ENCODE results near the gene RENBP.

The RENBP gene

GRCh38 chrX:153931151-153931550, 13.3 kb downstream of the RENBP start:
- no peak for DNase-seq (ENCODE audit: low spot score)
- in situ Hi-C loops (cut with MboI; ENCODE audit: low pct_unique_long_range_greater_than_20kb, low sequenced_read_pairs, unreplicated experiment) = loop anchor here (25.0 kb wide), 1 partner anchor 969 kb away; no protein-coding TSS in a partner anchor
- no peak for TF ChIP-seq CTCF (IDR thresholded peaks at IDR 0.05; ENCODE audit: extremely low read depth, insufficient read depth, missing control alignments)

DNA sequence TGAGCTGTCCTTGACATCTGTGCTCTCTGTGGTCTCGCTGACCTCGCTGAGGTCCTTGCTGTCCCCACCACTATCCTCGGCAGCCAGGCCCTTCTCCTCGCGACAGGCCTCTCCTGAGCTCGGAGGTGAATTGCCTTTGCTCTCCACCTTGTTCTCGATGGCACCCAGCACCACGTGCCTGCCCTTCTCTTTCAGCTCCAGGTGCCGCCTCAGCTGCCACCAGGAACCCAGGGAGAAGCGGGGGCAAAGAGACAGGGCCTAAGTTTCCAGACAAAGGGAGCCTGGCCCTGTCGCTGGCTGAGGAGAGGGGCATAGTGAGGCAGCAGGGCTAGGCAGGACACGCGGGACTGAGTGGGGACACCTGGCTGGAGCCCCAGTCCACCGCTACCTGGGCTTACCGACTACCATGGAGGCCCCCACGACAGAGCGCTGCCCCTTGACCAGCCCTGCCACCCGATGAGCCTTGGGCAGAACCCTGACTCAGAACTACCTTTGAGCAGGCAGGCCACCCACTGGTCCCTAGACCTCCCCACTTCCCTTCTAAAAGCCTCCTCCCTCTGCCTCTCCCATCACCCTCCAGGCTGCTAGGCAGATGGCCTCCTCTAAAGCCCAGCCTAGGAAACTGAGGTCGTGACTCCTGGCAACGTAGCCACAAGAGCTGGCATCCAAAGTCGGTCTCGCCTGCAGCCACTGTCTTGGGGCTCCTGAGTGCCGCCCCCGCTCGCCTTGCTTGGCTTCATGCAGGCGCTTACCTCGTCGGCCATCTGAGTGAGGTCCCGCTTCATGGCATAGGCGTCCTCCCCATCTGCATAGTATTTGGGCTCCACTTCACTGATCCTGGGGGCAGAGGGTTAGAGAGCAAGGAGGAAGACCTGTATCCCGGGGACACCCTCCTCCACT, 14.2 kb downstream of the RENBP start:
- no peak for TF ChIP-seq CTCF (IDR thresholded peaks at IDR 0.05; ENCODE audit: extremely low read depth, insufficient read depth, missing control alignments)
- in situ Hi-C loops (cut with MboI; ENCODE audit: low pct_unique_long_range_greater_than_20kb, low sequenced_read_pairs, unreplicated experiment) = loop anchor here (25.0 kb wide), 1 partner anchor 968 kb away; no protein-coding TSS in a partner anchor
- DNase-seq (ENCODE audit: low spot score) = no peak

GRCh38 chrX:153929576-153929975, 14.9 kb downstream of the RENBP start:
- no peak for TF ChIP-seq CTCF (IDR thresholded peaks at IDR 0.05; ENCODE audit: extremely low read depth, insufficient read depth, missing control alignments)
- in situ Hi-C loops (cut with MboI; ENCODE audit: low pct_unique_long_range_greater_than_20kb, low sequenced_read_pairs, unreplicated experiment) = loop anchor here (25.0 kb wide), 1 partner anchor 967 kb away; no protein-coding TSS in a partner anchor

DNA sequence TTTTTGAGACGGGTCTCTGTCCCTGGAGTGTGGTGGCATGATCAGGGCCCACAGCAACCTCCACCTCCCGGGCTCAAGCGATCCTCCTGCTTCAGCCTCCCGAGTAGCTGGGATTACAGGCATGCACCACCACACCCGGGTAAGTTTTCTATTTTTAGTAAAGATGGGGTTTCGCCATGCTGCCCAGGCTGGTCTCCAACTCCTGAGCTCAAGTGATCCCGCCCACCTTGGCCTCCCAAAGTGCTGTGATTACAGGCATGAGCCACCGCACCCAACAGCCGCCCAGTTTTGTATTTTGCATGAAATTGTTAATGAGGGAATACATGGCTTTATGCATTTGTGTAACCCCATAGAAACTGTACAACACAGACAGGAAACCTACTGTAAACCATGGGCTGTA, 15.6 kb downstream of the RENBP start:
- DNase-seq (ENCODE audit: low spot score) = no peak
- in situ Hi-C loops (cut with MboI; ENCODE audit: low pct_unique_long_range_greater_than_20kb, low sequenced_read_pairs, unreplicated experiment) = loop anchor here (25.0 kb wide), 1 partner anchor 967 kb away; no protein-coding TSS in a partner anchor
- no peak for TF ChIP-seq CTCF (IDR thresholded peaks at IDR 0.05; ENCODE audit: extremely low read depth, insufficient read depth, missing control alignments)

More at GRCh38 chrX:153929576-153929975, 14.9 kb downstream of the RENBP start:
- no peak for DNase-seq (ENCODE audit: low spot score)

- TF ChIP-seq CTCF (IDR thresholded peaks at IDR 0.05; ENCODE audit: extremely low read depth, insufficient read depth, missing control alignments) = peak; percentile 18
- peak; percentile 96 for DNase-seq (ENCODE audit: low spot score)
- in situ Hi-C loops (cut with MboI; ENCODE audit: low pct_unique_long_range_greater_than_20kb, low sequenced_read_pairs, unreplicated experiment) = loop anchor here (25.0 kb wide), 1 partner anchor 966 kb away; no protein-coding TSS in a partner anchor
Measured at GRCh38 chrX:153927922-153928760, 16.3 kb downstream of the RENBP start.

GRCh38 chrX:153927672-153927921, 16.8 kb downstream of the RENBP start:
- DNase-seq (ENCODE audit: low spot score) = no peak
- in situ Hi-C loops (cut with MboI; ENCODE audit: low pct_unique_long_range_greater_than_20kb, low sequenced_read_pairs, unreplicated experiment) = loop anchor here (25.0 kb wide), 1 partner anchor 965 kb away; no protein-coding TSS in a partner anchor
- no peak for TF ChIP-seq CTCF (IDR thresholded peaks at IDR 0.05; ENCODE audit: extremely low read depth, insufficient read depth, missing control alignments)
